ENCODE results near the gene IL13. TPM values are rescaled to one million over a fixed set of nuclear protein-coding genes. Genes with fewer than 3 reads are reported as not detected.

Gene IL13
- total RNA-seq, 1 donor from 2014 or later, result not detected

- intact Hi-C loops (cut with DNase I), result no loop called here
- Histone ChIP-seq H3K27me3 (ENCODE audit: low read depth) (no peaks in the 10 kb centered on the region), H3K36me3 (no peaks in the 10 kb centered on the region), H3K4me1 (peaks cover 15% of the 10 kb centered on the region), H3K9me3 (no peaks in the 10 kb centered on the region), H3K27ac (no peak overlapping the region), H3K4me3 (no peak overlapping the region)
- ATAC-seq, result no peak
- TF ChIP-seq CTCF (IDR thresholded peaks at IDR 0.05), result no peak
- DNase-seq, result no peak
Observed at GRCh38 chr5:132679166-132679565, 21.2 kb downstream of the IL13 start.

- intact Hi-C loops (cut with DNase I), result no loop called here
- Histone ChIP-seq H3K4me1 (peaks cover 12% of the 10 kb centered on the region), H3K36me3 (no peaks in the 10 kb centered on the region), H3K4me3 (no peak overlapping the region), H3K9me3 (no peaks in the 10 kb centered on the region), H3K27me3 (ENCODE audit: low read depth) (no peaks in the 10 kb centered on the region), H3K27ac (no peak overlapping the region)
- DNase-seq (no peak), ATAC-seq (peak; percentile 25 to 29)
- TF ChIP-seq CTCF (IDR thresholded peaks at IDR 0.05), result no peak
Observed at GRCh38 chr5:132679717-132680380, 21.9 kb downstream of the IL13 start.

GRCh38 chr5:132680780-132681475 is 23.0 kb downstream of the IL13 start:
- H3K27ac ChIP-seq, result no peak overlapping the region
- no peaks in the 10 kb centered on the region for H3K36me3 ChIP-seq
- ATAC-seq, result no peak
- no peak for TF ChIP-seq CTCF (IDR thresholded peaks at IDR 0.05)
- intact Hi-C loops (cut with DNase I), result no loop called here
- peaks cover 12% of the 10 kb centered on the region for H3K4me1 ChIP-seq
- H3K27me3 ChIP-seq (ENCODE audit: low read depth), result no peaks in the 10 kb centered on the region
- H3K9me3 ChIP-seq, result no peaks in the 10 kb centered on the region
- no peak overlapping the region for H3K4me3 ChIP-seq
- no peak for DNase-seq

- DNase-seq, result no peak
- Histone ChIP-seq H3K27ac (no peak overlapping the region), H3K27me3 (ENCODE audit: low read depth) (no peaks in the 10 kb centered on the region), H3K36me3 (no peaks in the 10 kb centered on the region), H3K4me1 (peaks cover 12% of the 10 kb centered on the region), H3K4me3 (no peak overlapping the region), H3K9me3 (no peaks in the 10 kb centered on the region)
- intact Hi-C loops (cut with DNase I), result no loop called here
- no peak for ATAC-seq
- TF ChIP-seq CTCF (IDR thresholded peaks at IDR 0.05), result no peak
Observed at GRCh38 chr5:132681476-132681831, 23.5 kb downstream of the IL13 start.

- TF ChIP-seq CTCF (IDR thresholded peaks at IDR 0.05), result no peak
- DNase-seq, result no peak
- no peak for ATAC-seq
Observed at GRCh38 chr5:132681983-132682382, 24.0 kb downstream of the IL13 start.

More at GRCh38 chr5:132681983-132682382, 24.0 kb downstream of the IL13 start:
- no peak overlapping the region for H3K4me3 ChIP-seq
- H3K4me1 ChIP-seq, result peaks cover 7% of the 10 kb centered on the region
- H3K27ac ChIP-seq, result no peak overlapping the region
- no peaks in the 10 kb centered on the region for H3K27me3 ChIP-seq (ENCODE audit: low read depth)
- H3K9me3 ChIP-seq, result no peaks in the 10 kb centered on the region
- no peaks in the 10 kb centered on the region for H3K36me3 ChIP-seq
- intact Hi-C loops (cut with DNase I), result no loop called here
